ENCODE results near the gene RUNX2. TPM values are rescaled to one million over a fixed set of nuclear protein-coding genes. Genes with fewer than 3 reads are reported as not detected.

Gene RUNX2
- total and polyA plus RNA-seq, 8 donors, result 0.80 to 18.7 (median 2.7) TPM; not detected in 1

- Histone ChIP-seq H3K9me3 (no peaks in the 10 kb centered on the region), H3K36me3 (no peaks in the 10 kb centered on the region), H3K27ac (no peak overlapping the region), H3K4me1 (peaks cover 0 to 47% (median under 1%) of the 10 kb centered on the region in 4 donors), H3K4me3 (no peak overlapping the region), H3K27me3 (peaks cover 0 to 5% (median 0%) of the 10 kb centered on the region in 3 donors)
- no peak for DNase-seq
- TF ChIP-seq POLR2A (IDR thresholded peaks at IDR 0.05), result no peak
- TF ChIP-seq POLR2AphosphoS5 (IDR thresholded peaks at IDR 0.05), result no peak
- no peak for TF ChIP-seq CTCF (IDR thresholded peaks at IDR 0.05)
- TF ChIP-seq EP300 (IDR thresholded peaks at IDR 0.05), result no peak
- intact Hi-C loops (cut with DNase I; ENCODE audit: low total_unique reads), result no loop called here
- 82 to 87% (median 84%) methylated on average over 6 of the region's 6 CpGs for WGBS, 5 donors
Measured at GRCh38 chr6:45439459-45439858, 111.3 kb downstream of the RUNX2 start.

- WGBS, 5 donors, result 91 to 98% (median 94%) methylated on average over 6 of the region's 6 CpGs
- intact Hi-C loops (cut with DNase I; ENCODE audit: low total_unique reads), result no loop called here
- H3K9me3 ChIP-seq, result no peaks in the 10 kb centered on the region
- H3K27me3 ChIP-seq, result peaks cover 0 to 5% (median 0%) of the 10 kb centered on the region in 3 donors
- H3K4me3 ChIP-seq, result no peak overlapping the region
- H3K4me1 ChIP-seq, result peaks cover 0 to 47% (median under 1%) of the 10 kb centered on the region in 4 donors
- no peaks in the 10 kb centered on the region for H3K36me3 ChIP-seq
- H3K27ac ChIP-seq, result no peak overlapping the region
- DNase-seq, result no peak
- TF ChIP-seq POLR2A (IDR thresholded peaks at IDR 0.05) (no peak), EP300 (IDR thresholded peaks at IDR 0.05) (no peak), POLR2AphosphoS5 (IDR thresholded peaks at IDR 0.05) (no peak), CTCF (IDR thresholded peaks at IDR 0.05) (no peak)
Measured at GRCh38 chr6:45439861-45440388, 111.8 kb downstream of the RUNX2 start.

- no peak overlapping the region for H3K27ac ChIP-seq
- 76 to 86% (median 82%) methylated on average over 6 of the region's 6 CpGs for WGBS, 5 donors
Measured at GRCh38 chr6:45441851-45442453, 113.8 kb downstream of the RUNX2 start.

GRCh38 chr6:45442716-45443115 lies 114.6 kb downstream of the RUNX2 start:
- no peaks in the 10 kb centered on the region for H3K36me3 ChIP-seq
- no peak for DNase-seq

More at GRCh38 chr6:45441851-45442453, 113.8 kb downstream of the RUNX2 start:
- Histone ChIP-seq H3K27me3 (no peaks in the 10 kb centered on the region), H3K36me3 (no peaks in the 10 kb centered on the region), H3K4me1 (peaks cover 11 to 51% (median 20%) of the 10 kb centered on the region in 4 donors), H3K4me3 (no peak overlapping the region), H3K9me3 (no peaks in the 10 kb centered on the region)
- intact Hi-C loops (cut with DNase I; ENCODE audit: low total_unique reads), result no loop called here
- TF ChIP-seq EP300 (IDR thresholded peaks at IDR 0.05), result no peak
- TF ChIP-seq CTCF (IDR thresholded peaks at IDR 0.05), result no peak
- no peak for TF ChIP-seq POLR2AphosphoS5 (IDR thresholded peaks at IDR 0.05)
- no peak for TF ChIP-seq POLR2A (IDR thresholded peaks at IDR 0.05)
- DNase-seq, result no peak

More at GRCh38 chr6:45442716-45443115, 114.6 kb downstream of the RUNX2 start:
- intact Hi-C loops (cut with DNase I; ENCODE audit: low total_unique reads), result no loop called here
- TF ChIP-seq CTCF (IDR thresholded peaks at IDR 0.05) (no peak), POLR2A (IDR thresholded peaks at IDR 0.05) (no peak), EP300 (IDR thresholded peaks at IDR 0.05) (no peak), POLR2AphosphoS5 (IDR thresholded peaks at IDR 0.05) (no peak)
- Histone ChIP-seq H3K27me3 (no peaks in the 10 kb centered on the region), H3K4me3 (no peak overlapping the region), H3K27ac (no peak overlapping the region), H3K9me3 (no peaks in the 10 kb centered on the region), H3K4me1 (peaks cover 11 to 50% (median 21%) of the 10 kb centered on the region in 4 donors)
- WGBS, 5 donors, result 89 to 98% (median 96%) methylated on average over 3 of the region's 3 CpGs

All from stomach (tissue), 9 donors.